ENCODE results near the gene UBR4.

The UBR4 gene

GRCh38 chr1:19179597-19180264 lies 30.3 kb downstream of the UBR4 start:
- in situ Hi-C loops (cut with HindIII; ENCODE audit: low pct_ligation_motif_present, low sequenced_read_pairs) = no loop called here
- no peak overlapping the region for H3K27ac ChIP-seq

GRCh38 chr1:19178734-19179398 lies 31.2 kb downstream of the UBR4 start:
- DNase-seq = no peak

More at GRCh38 chr1:19179597-19180264, 30.3 kb downstream of the UBR4 start:
- Histone ChIP-seq H3K4me3 (ENCODE audit: low read depth, low read length) (no peak overlapping the region), H3K27me3 (replicated peaks) (no peaks in the 10 kb centered on the region), H3K36me3 (replicated peaks) (peaks cover 87% of the 10 kb centered on the region)
- peak; percentile 18 for DNase-seq
- peak; percentile 54 for TF ChIP-seq CTCF (IDR thresholded peaks at IDR 0.05; ENCODE audit: low read depth, low read length, missing control alignments)

GRCh38 chr1:19177811-19178210 lies 32.3 kb downstream of the UBR4 start:
- in situ Hi-C loops (cut with HindIII; ENCODE audit: low pct_ligation_motif_present, low sequenced_read_pairs) = no loop called here
- Histone ChIP-seq H3K27ac (no peak overlapping the region), H3K4me3 (ENCODE audit: low read depth, low read length) (no peak overlapping the region), H3K27me3 (replicated peaks) (no peaks in the 10 kb centered on the region), H3K36me3 (replicated peaks) (peaks cover 88% of the 10 kb centered on the region)
- no peak for TF ChIP-seq CTCF (IDR thresholded peaks at IDR 0.05; ENCODE audit: low read depth, low read length, missing control alignments)
- no peak for DNase-seq

More at GRCh38 chr1:19178734-19179398, 31.2 kb downstream of the UBR4 start:
- no peak overlapping the region for H3K27ac ChIP-seq
- TF ChIP-seq CTCF (IDR thresholded peaks at IDR 0.05; ENCODE audit: low read depth, low read length, missing control alignments) = no peak
- H3K4me3 ChIP-seq (ENCODE audit: low read depth, low read length) = no peak overlapping the region
- no peaks in the 10 kb centered on the region for H3K27me3 ChIP-seq (replicated peaks)
- in situ Hi-C loops (cut with HindIII; ENCODE audit: low pct_ligation_motif_present, low sequenced_read_pairs) = no loop called here
- peaks cover 85% of the 10 kb centered on the region for H3K36me3 ChIP-seq (replicated peaks)

- no peak for TF ChIP-seq CTCF (IDR thresholded peaks at IDR 0.05; ENCODE audit: low read depth, low read length, missing control alignments)
- H3K27ac ChIP-seq = no peak overlapping the region
- no peaks in the 10 kb centered on the region for H3K27me3 ChIP-seq (replicated peaks)
- H3K36me3 ChIP-seq (replicated peaks) = peaks cover 88% of the 10 kb centered on the region
- in situ Hi-C loops (cut with HindIII; ENCODE audit: low pct_ligation_motif_present, low sequenced_read_pairs) = no loop called here
- H3K4me3 ChIP-seq (ENCODE audit: low read depth, low read length) = no peak overlapping the region
- DNase-seq = no peak
Measured at GRCh38 chr1:19169642-19170041, 40.4 kb downstream of the UBR4 start.

- in situ Hi-C loops (cut with HindIII; ENCODE audit: low pct_ligation_motif_present, low sequenced_read_pairs) = no loop called here
- no peaks in the 10 kb centered on the region for H3K27me3 ChIP-seq (replicated peaks)
- no peak overlapping the region for H3K4me3 ChIP-seq (ENCODE audit: low read depth, low read length)
- H3K36me3 ChIP-seq (replicated peaks) = peaks cover 92% of the 10 kb centered on the region
- H3K27ac ChIP-seq = no peak overlapping the region
- DNase-seq = no peak
- TF ChIP-seq CTCF (IDR thresholded peaks at IDR 0.05; ENCODE audit: low read depth, low read length, missing control alignments) = no peak
Measured at GRCh38 chr1:19167140-19167539, 42.9 kb downstream of the UBR4 start.

All from brain microvascular endothelial cell (primary cell).